RPMI8226 (cell line): Measurements from ENCODE around the gene C13orf46.
"Not testable (repeated sequence)": the region's sequence is repeated elsewhere in the genome, so short reads cannot be mapped to it uniquely, and the experiment has no call there.

ENCODE experiments used
- DNase-seq: peaks from one replicate; pipeline ENCODE4 v3.0.0-alpha.2; 2015

Gene C13orf46

DNA sequence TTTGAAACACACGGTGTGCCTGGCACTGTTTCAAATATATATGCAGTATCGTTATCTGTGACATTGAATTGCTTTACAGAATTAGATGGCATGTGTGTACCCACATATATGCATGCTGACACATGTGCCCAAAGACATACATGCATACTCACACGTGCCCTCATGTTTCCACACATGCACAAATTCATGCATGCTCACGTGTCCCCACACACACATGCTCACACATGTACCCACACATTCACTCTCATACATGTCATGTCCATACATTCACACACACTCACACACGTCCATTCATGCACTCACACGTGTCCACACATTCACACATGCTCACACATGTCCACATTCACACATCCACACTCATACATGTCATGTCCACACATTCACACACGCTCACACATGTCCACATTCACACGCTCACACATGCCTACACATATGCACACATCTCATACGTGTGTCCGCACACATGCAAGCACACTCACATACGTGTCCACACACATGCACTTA, 17.9 kb upstream of the C13orf46 start:
- DNase-seq = no peak

DNA sequence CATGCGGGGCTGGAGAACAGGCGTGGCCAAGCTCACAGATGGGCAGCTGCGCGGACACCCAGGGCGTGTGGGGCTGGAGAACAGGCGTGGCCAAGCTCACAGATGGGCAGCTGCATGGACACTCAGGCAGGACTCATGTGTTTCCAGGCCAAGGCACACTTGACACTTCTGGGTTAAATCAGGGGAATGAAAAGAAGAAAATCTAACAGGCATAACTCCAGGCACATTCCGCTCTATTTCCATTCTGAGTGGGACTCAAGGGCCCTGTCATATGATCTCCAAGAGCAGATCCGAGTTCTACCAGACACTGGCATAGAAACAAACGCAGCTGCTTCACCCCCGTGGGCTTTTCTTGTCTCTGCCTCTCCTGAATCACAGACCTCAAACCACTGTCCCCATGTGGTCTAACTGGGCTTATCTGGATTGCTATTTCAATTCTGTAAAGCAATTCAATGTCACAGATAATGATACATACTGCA, 17.4 kb upstream of the C13orf46 start:
- no peak for DNase-seq

DNA sequence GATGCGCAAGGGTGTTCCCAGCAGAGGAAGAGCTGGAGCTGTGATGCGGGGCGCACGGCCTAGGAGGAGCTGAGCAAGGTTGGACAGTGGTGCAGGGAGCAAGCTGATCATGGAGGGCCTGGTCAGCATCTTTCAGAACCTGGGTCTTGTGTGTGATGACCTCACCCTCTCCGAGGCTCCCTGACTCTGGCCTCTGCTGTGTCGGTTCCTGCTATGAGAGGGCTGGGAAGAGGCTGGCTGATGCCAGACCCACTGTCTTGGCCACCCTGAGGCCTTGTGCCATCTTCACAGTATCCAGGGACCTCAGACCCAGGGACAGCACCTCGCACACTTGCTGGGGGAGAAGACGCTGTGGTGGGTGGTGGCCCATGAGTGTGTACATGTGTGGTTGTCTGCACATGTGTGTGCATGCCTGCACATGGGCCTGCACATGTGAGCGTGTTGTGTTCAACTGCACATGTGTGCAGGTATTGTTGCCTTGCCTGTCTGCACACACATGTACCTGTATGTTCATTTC, 16.5 kb upstream of the C13orf46 start:
- DNase-seq = no peak

DNA sequence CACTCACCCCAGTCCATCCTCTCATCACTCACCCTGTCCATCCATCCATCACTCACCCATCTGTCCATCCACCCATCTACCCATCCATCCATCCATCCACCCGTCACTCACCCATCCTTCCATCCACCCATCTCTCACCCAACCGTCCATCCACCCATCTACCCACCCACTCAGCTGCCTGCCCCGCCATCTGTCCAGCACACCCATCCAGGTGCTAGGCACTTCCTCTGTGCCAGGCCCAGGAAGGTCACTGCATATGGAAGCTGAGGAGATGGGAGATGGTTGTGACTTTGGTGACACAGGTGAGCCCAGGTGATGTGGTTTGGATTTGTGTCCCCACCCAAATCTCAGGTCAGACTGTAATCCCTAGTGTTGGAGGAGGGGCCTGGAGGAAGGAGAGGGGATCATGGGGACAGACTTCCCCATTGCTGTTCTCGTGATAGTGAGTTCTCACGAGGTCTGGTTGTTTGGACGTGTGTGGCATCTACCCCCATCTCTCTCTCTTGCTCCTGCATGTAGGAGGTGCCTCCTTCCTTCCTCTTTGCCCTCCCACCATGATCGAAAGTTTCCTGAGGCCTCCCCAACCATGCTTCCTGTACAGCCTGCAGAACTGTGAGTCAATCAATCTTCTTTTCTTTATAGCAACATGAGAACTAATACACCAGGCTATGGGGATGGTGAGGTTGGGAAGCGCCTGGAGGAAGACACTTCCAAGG, 15.9 kb upstream of the C13orf46 start:
- no peak for DNase-seq

DNA sequence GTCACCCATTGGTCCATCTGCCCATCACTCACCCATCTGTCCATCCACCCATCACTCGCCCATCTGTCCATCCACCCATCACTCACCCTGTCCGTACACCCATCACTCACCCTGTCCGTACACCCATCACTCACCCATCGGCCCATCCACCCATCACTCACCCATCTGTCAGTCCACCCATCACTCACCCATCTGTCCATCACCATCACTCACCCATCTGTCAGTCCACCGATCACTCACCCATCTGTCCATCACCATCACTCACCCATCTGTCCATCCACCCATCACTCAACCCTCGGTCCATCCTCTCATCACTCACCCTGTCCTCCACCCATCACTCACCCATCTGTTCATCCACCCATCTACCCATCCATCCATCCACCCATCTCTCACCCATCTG, 15.0 kb upstream of the C13orf46 start:
- not testable (repeated sequence) for DNase-seq

DNA sequence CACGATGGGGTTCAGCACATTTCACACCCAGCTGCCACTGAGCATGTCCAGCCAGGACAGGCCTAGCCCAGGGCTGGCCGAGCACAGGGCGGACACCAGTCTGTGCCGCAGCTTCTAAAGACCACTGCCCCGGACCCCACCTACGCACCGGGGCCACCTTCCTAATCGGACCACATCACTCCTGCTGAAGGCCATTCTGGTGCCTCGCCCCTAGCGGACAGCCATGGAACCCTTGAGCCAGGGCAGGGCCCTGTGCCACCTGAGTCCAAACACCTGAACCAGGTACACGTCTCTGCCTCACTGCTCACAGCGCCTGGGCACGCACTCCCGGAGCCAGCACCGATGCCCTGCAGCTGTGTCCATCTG, 8.4 kb upstream of the C13orf46 start:
- DNase-seq = peak; percentile 19

DNA sequence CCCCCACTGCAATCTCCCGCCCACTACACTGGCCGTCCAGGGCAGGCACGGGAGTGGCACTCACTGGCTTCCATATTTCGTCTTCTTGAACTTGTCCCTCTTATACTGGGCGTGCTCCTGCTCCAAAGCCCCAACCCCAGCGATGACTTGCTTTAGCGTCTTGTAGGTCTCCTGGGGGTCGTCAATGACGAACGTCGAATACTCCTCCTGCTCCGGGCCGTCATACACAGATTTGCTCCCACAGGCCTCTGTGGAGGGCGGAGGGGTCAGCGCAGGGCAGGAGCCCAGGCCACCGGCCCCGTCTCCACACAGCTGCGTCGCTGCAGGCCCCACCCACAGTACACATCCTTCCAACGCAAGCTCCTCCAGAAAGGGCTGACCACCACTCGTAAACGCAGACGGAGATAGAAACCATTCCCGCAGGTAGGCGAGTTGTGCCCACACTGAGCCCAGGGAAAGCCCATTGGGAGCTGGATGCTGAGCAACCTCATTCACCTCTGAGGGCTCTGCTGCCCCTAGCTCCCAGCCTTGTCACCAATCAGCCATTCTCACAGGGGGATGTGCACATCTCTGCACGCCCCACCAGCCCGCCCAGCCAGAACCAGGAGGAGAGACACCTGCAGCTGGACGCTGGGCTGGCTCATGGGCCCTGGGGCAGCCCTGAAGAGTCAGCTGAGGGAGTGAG, 7.9 kb upstream of the C13orf46 start:
- DNase-seq = peak; percentile 40

DNA sequence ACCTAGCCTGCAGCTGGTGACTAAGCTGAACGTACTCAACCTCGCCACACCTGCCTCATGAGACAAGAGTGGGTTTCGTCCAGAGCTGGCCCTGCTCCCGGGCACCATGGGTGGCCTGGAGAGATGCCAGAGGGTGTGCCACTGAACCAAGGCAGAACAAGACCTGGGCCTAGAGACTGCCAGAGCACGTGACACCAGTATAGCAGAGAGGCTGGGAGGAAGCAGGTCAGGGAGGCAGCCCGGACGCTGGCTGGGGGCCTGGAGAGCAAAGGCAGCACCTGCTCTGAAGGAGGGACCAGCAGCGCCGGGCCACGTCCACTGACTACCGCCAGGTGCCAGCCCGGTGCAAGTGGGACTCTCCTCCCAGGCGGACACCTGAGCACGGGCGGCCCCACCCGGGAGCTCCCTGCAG, 7.3 kb upstream of the C13orf46 start:
- DNase-seq = peak; percentile 100

DNA sequence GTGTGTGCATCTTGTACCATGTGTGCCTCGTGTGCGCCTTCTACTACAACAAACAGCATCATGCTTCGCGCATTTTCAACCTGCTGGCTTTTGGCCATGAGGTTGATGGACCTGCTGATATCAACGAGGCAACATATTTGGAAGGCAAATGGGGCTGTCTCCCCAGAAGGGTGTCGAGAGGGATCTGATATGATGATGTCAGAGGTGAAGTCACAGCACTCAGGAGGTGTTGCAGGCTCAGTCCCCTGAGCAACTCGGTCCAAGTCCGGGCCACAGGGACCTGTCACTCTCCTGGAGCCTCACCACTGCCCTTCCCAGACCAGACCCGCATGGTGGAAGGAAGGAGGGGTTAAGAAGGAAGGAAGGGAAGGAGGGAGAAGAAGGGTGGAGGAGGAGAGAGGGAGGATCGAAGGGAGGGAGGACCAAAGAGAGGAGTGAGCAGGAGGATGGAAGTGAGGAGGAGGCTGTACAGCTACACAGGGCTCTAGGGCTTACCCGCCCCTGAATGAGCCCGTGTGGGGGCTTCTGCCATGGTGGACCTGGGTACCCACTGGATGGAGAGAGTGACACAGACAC, 6.7 kb upstream of the C13orf46 start:
- no peak for DNase-seq

DNA sequence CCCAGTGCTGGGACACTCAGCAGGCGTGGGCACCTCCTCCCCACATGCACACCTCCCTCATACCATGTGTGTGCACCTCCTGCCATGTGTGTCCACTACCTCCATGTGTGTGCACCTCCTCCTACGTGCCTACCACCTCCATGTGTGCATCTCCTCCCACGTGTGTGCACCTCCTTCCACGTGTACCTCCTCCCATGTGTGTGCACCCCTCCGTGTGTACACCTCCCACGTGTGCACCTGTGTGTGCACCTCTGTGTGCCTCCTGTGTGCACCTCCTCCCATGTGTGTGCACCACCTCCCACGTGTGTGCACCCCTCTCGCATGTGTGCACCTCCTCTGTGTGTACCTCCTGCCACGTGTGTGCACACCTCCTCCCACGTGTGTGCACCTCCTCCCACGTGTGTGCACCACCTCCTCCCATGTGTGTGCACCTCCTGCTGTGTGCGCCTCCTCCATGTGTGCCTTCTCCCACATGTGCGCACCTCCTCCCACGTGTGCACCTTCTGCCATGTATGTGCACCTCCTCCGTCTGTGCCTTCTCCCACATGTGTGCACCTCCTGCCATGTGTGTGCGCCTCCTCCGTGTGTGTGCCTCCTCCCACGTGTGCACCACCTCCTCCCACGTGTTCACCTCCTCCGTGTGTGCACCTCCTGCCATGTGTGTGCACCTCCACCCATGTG, 6.1 kb upstream of the C13orf46 start:
- no peak for DNase-seq

DNA sequence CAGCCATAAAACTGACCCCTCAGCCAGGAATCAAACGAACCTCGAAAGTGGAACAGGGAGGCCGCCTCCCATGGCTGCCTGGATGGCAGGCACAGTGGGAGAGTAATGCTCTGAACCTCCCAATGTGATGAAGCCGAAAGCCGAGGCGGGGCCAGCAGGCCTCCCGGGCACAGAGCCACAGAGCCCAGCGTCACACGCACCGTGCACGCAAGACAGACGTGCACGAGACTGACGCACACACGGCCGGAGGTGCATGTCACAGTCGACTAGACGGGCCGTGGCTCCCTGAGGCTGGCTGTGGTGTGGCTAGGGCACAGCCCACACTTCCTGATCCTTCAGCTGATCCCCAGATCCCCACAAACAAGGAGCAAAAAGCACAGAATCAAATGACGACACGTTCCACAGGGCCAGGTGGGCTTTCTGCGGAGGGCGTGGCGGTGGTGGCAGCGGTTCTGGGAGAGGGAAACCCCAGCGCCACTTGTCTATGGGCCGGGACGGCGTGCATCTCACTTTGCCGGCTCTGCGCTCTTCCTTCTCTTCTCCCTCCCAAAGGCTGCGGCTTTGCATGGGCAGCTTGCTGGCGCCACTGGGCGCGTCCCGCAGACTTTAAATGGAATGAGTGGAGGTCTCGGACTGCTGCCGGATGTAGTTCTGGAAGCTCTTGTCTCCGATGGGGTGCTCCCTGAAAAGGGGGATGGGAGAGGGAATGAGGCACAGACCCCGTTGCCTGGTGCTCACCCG, 5.0 kb upstream of the C13orf46 start:
- DNase-seq = no peak

DNA sequence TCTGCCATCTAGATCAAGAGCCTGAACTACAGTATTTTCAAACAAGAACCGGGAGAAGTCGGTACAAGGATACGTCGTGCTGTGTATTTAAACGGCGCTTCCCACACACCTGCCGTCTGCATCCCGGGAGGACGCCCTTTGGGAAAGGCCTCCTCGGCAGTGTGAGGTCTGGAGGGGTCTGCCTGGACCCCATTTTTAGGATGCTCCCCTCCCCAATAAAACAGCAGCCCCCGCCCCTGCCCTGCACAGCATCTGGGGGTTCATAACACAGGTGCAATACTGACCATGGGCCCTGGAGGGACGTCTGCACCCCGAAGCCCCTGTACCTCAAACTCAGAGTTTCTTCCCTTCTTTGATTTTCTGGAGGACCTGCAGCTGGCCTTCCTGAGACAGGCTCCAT, 4.1 kb upstream of the C13orf46 start:
- DNase-seq = no peak

DNA sequence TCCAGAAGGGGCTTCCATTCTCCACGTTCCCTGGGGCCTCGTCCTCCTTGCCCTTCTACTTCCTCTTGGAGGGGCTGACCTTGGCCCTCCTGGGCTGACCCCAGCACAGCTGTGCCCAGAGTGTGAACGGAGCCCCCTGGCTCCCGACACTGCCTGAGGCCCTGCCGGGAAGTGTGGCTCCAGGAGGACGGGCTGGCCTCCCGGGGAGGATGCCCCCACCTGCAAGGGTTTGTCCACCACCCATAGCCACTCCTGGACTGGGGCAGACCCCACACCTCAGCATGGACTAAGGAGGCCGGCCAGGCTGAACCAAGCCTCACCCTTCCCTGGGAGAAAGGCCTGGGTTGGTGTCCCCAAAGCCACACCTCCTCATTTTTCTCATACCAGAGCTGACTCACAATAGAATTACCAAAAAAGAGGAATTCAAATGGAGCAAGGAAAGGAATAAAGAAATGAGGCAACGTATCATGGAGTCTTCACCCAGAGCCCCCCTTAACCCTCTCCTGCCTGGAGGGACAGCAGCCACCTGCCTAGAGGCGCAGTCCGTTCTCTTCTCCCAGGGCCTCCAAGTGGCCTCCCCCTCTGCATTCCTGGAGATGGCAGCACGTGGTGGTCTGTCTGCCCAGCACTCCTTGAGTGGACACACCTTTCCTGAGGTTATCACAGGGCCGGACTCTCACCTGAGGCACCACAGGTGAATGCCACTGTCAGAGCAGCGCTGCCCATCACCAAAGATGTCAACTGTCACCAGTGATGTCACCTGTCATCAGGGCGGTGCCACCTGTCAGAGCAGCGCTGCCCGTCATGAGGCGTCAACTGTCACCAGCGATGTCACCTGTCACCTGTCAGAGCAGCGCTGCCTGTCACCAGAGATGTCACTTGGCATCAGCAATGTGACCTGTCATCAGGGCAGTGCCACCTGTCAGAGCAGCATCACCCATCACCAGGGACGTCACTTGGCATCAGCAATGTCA, 3.1 kb upstream of the C13orf46 start:
- no peak for DNase-seq

DNA sequence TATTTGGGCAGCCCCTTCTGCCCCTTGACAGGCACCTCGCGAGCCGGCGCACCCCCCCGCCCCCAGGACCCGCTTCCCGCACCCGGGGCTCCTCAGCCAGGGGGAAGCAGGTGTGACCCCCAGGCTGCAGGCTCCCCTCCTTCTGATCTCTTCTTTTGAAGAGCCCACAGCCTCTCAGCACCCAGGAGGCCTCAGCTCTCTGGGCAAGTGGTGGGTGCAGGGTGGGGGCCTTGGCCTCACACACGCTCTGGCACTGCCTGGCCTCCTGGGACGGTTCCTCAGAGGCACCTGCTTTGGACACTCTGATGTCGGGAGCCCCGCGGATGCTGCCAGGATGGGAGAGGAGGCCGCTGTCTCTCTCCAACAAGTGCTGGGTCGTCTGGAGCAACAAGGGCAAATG, 1.5 kb upstream of the C13orf46 start:
- DNase-seq = no peak

DNA sequence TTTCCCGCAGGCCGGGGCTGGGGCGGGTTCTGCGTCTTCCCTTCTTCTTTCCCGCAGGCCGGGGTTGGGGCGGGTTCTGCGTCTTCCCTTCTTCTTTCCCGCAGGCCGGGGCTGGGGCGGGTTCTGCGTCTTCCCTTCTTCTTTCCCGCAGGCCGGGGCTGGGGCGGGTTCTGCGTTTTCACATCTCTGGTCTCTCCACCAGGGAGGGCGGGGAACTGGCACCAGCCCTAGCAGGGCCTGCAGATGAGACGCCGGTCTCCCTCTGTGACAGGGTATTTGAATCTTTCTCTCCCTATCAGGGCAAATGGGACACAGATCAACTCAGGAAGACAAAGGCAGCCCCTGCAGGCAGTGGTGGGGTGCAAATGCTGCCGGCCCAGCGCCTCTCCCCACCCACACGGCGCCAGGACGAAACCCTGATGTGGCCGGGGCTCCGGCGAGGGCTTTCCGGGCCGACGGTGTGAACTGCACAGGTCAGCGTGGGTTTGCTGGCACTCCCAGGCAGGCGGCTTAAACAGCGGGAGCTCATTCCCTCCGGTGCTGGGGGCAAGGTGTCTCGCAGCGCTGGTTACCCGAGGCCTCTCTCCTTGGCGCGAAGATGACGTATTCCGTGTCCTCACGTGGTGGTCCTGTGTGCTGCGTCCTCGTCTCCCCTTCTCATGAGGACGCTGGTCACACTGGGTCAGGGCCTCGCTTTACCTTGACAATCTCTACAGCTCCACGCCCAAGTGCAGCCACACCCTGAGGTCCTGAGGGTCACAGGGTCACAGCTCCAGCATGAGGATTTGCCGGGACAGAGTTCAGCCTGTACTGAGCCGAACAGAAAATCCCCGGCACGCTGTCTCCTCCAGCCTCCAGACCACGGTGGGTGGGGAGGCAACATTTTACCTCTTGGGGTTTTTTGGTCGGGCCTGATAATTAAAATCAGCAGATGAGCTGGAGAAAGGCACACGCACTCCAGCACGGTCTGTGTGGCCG, 717 bp upstream of the C13orf46 start:
- DNase-seq = no peak

DNA sequence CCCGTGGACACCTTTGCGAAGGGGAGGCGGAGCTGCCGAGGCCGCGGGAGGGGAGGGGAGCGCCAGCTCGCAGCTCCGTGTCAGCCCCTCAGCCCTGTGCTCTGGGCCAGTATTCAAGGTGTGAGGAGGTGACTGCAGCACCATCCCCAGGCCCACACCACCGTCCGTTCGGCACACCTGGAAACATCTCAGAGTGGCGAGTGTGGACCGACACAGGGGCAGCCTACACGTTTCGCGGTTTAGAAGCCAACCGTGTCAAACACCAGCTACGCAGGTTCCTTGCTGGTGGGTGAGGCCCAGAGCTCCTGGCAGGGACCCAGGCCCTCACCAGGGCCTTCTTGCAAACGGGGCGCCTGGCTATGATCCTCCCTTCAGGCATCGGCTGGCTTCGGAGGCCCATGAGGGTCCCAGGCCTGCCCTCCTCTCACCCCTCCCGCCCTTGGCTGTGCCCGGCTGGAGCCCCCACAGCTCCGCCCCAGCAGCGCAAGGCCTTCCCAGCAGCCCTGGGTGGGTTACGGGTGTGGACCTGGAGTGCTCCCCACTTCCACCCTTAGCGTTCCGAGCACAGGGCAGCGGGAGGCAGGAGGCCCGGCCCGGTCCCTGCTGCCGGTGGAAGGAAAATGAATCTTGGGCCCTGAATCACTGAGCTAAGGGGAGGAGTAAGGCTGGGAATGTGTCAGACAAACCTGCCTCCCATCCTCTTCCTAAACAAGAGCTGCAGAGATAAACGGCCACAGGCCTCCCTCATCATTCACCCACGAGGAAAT, 1.2 kb downstream of the C13orf46 start:
- no peak for DNase-seq

DNA sequence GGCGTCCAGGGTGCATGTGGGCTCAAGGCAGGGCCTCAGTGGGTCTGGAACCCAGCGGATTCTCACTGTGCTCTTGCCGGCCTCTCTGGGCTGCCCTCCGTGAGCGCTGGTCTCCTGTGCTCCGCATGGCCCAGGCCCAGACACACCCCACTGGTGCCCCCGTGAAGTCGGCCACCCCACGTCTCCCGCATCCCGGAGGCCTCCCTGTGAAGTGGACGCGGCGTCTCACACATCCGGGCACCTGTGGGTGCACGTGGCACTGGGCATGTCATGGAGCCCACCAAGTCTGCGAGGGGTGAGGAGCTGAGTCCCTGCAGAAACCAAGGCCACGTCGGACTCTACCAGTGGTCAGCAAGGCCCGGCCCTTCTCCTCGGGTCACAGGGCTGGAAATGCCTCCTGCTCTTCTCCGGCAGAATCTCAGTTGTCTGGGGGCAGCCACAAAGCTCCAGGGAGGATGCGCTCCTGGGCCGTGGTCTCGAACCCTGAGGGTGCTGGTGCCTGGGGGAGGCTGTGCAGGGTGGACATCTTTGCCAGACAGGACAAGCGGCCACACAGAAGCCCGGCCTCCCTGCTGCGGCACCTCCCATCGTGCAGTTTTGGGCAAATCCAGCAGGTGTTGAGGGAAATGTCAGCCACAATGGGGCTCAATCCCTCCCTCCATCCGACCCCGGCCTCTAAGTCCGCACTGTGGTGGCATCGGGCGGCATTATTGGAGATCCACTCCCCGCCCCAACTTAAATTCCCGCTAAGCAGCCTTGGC, 2.2 kb downstream of the C13orf46 start:
- DNase-seq = no peak

DNA sequence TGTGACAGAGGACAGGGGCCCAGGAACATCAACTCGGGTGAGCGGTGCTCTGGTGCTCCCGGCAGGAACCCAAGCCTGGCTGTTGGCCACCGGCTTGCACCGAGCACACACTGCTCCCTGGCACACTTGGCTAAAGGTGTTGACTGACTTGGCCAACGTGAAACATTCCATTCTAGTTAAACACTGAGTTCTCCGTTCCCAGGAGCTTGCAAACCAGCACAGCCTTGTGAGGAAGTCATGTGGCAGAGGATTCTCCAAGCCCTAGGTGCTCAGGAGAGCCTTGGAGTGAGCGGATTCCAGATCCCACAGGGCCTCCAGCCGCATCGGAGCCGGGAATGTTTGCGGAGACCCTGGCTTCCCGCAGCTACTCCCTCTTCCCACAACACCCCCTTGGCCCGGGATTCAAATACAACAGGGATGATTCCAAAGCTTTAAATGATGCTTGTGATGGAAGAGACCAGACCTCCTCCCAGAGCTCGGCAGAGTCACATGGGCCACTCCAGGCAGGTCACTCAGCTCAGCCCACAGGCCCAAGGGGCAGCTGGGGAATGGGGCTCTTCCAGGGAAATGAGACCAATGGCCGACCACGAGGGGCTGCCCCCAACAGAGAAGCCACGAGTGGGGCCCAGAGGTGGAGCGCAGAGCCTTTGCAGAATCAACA, 2.9 kb downstream of the C13orf46 start:
- DNase-seq = no peak
